GM12878 (cell line): Measurements from ENCODE around the gene FHL3. TPM values are rescaled to one million over a fixed set of nuclear protein-coding genes. Genes with fewer than 3 reads are reported as not detected.

Source experiments
- ATAC-seq: fragments of 200-7000 bp; cut with Tn5 transposase; 3 replicates; pipeline ENCODE4 v1.9.1; 2020; ENCODE audit warnings: mild to moderate bottlenecking, moderate library complexity
- BruUV-seq: library from RNA; stranded (reverse); fragments of 400-500 nt; replicated peaks from 2 replicates; lab custom pipeline; 2021; lab: Mats Ljungman, UMichigan
- CTCF ChIA-PET: fragments of 300-600 bp; sonication (Branson Sonifier 250); formaldehyde crosslinking; extraction: SDS; loops from one replicate; lab custom pipeline; 2021; ENCODE audit warnings: inconsistent platforms; lab: Yijun Ruan, JAX
- POLR2A ChIA-PET: fragments of 350-600 bp; formaldehyde crosslinking; extraction: SDS; loops from one replicate; lab custom pipeline; 2021; ENCODE audit warnings: inconsistent platforms; lab: Charles Lee
- RAD21 ChIA-PET: fragments of 300-600 bp; sonication (Branson Sonifier 250); formaldehyde crosslinking; loops from one replicate; lab custom pipeline; 2023; ENCODE audit warnings: antibody characterized with exemption; ENCODE audit not compliant: unreplicated experiment; lab: Charles Lee
- SMC1A ChIA-PET: fragments of 300-600 bp; sonication (Branson Sonifier 250); formaldehyde crosslinking; loops from one replicate; lab custom pipeline; 2023; ENCODE audit not compliant: unreplicated experiment, uncharacterized antibody; lab: Charles Lee
- DNase-seq: peaks from one replicate; pipeline ENCODE4 v3.0.0-alpha.2; 2011; ENCODE audit warnings: low read depth, low spot score
- FAIRE-seq: peaks from 3 replicates; lab custom pipeline; 2011; peaks lifted over from hg19 to GRCh38; lab: Jason Lieb, UNC
- H2AFZ ChIP-seq: 2 replicates; pipeline ENCODE4 v1.6.0; 2011; ENCODE audit warnings: low read depth, low read length, control low read depth; ENCODE audit not compliant: control insufficient read depth
- H3K27ac ChIP-seq: 2 replicates; pipeline ENCODE4 v1.5.1; 2011; ENCODE audit warnings: control low read depth; ENCODE audit not compliant: control insufficient read depth, insufficient read depth
- H3K27me3 ChIP-seq, 2 experiments: replicated peaks in 1 of 2; 2 replicates each; pipeline versions ENCODE4 v1.6.0 to v1.6.1; 2011; ENCODE audit warnings: low read length in 1 of 2; ENCODE audit not compliant: control insufficient read depth in 2 of 2, insufficient read depth in 2 of 2
- H3K36me3 ChIP-seq, 2 experiments: 2 replicates each; pipeline ENCODE4 v1.5.1; 2011; ENCODE audit warnings: low read length in 1 of 2; ENCODE audit not compliant: control insufficient read depth in 2 of 2, insufficient read depth in 2 of 2
- H3K4me1 ChIP-seq: 2 replicates; pipeline ENCODE4 v1.6.1; 2011; ENCODE audit warnings: mild to moderate bottlenecking, low read length, moderate library complexity, mixed read lengths; ENCODE audit not compliant: control insufficient read depth, insufficient read depth
- H3K4me2 ChIP-seq: 2 replicates; pipeline ENCODE4 v1.6.0; 2011; ENCODE audit warnings: control low read depth; ENCODE audit not compliant: control insufficient read depth, insufficient read depth
- H3K4me3 ChIP-seq: fragments of 200-600 bp; sonication (generic); 2 replicates; pipeline ENCODE4 v1.5.1; 2016
- H3K79me2 ChIP-seq: 2 replicates; pipeline ENCODE4 v1.6.0; 2011; ENCODE audit warnings: low read length; ENCODE audit not compliant: control insufficient read depth, insufficient read depth
- H3K9ac ChIP-seq: 2 replicates; pipeline ENCODE4 v1.8.0; 2011; ENCODE audit warnings: low read length, control low read depth, mixed read lengths; ENCODE audit not compliant: control insufficient read depth, insufficient read depth
- H3K9me3 ChIP-seq: replicated peaks from 3 replicates; pipeline ENCODE4 v1.5.1; 2011; ENCODE audit warnings: mild to moderate bottlenecking, low read length; ENCODE audit not compliant: control insufficient read depth, insufficient read depth
- H4K20me1 ChIP-seq: 2 replicates; pipeline ENCODE4 v1.6.0; 2011; ENCODE audit not compliant: control insufficient read depth, insufficient read depth
- E4F1 ChIP-seq: fragments of 450-650 bp; IDR thresholded peaks from 2 replicates; pipeline ENCODE4 v1.6.1; 2018; ENCODE audit warnings: borderline replicate concordance, mild to moderate bottlenecking; ENCODE audit not compliant: partially characterized antibody
- MAX ChIP-seq: IDR thresholded peaks from 2 replicates; pipeline ENCODE4 v1.6.1; 2012; ENCODE audit warnings: low read depth, low read length, improper control_type of control experiment
- MTA3 ChIP-seq: IDR thresholded peaks from 2 replicates; pipeline ENCODE4 v1.6.1; 2012; ENCODE audit warnings: low read length, inconsistent platforms, borderline replicate concordance
- NFIC ChIP-seq: IDR thresholded peaks from 2 replicates; pipeline ENCODE4 v1.6.1; 2012; ENCODE audit warnings: low read depth, mild to moderate bottlenecking, inconsistent platforms, low read length, moderate library complexity
- NR2F1 ChIP-seq: fragments of 450-650 bp; conservative IDR thresholded peaks from 2 replicates; pipeline ENCODE4 v1.6.1; 2017; ENCODE audit warnings: mild to moderate bottlenecking
- POLR2A ChIP-seq: IDR thresholded peaks from 2 replicates; pipeline ENCODE4 v1.6.1; 2011; ENCODE audit warnings: low read depth, mild to moderate bottlenecking, low read length
- POU2F2 ChIP-seq: IDR thresholded peaks from 3 replicates; pipeline ENCODE4 v1.6.1; 2011; ENCODE audit warnings: low read depth, mild to moderate bottlenecking, low read length, borderline replicate concordance
- SMAD1 ChIP-seq: fragments of 450-650 bp; IDR thresholded peaks from 2 replicates; pipeline ENCODE4 v1.6.1; 2018; ENCODE audit warnings: mild to moderate bottlenecking, low read depth; ENCODE audit not compliant: partially characterized antibody
- SUZ12 ChIP-seq: fragments of 200-600 bp; sonication (generic); IDR thresholded peaks from one replicate; pipeline ENCODE4 v1.6.1; 2018; ENCODE audit warnings: antibody characterized with exemption, mild to moderate bottlenecking; ENCODE audit not compliant: unreplicated experiment
- ZBTB33 ChIP-seq: fragments of 450-650 bp; IDR thresholded peaks from 2 replicates; pipeline ENCODE4 v1.6.1; 2017; ENCODE audit warnings: mild to moderate bottlenecking
- ZZZ3 ChIP-seq: IDR thresholded peaks from 2 replicates; pipeline ENCODE4 v1.6.1; 2011; ENCODE audit warnings: low read depth; ENCODE audit not compliant: control insufficient read depth, insufficient read length
- WGBS: methylation state at CpG from one replicate; pipeline ENCODE4 v1.1.6; 2016; ENCODE audit warnings: low lambda C conversion rate; ENCODE audit not compliant: insufficient replicate concordance, insufficient coverage; ENCODE audit errors: missing lambda C conversion rate; 5-methylcytosine and 5-hydroxymethylcytosine counted together
- in situ Hi-C: fragments of 300-500 bp; cut with MboI; formaldehyde crosslinking; loops from 9 replicates; pipeline ENCODE4 v1.14.3; 2018; ENCODE audit warnings: mixed read lengths
- intact Hi-C: fragments of 100-400 bp; cut with micrococcal nuclease; formaldehyde crosslinking; loops from one replicate; pipeline ENCODE4 v1.14.2; 2022; ENCODE audit not compliant: unreplicated experiment
- polyA plus RNA-seq, 11 experiments: library from polyadenylated mRNA; depleted of rRNA in 4 of 11; unstranded in 6 of 11; stranded (reverse) in 5 of 11; fragments of >200 nt; fragmentation: Nextera tagmentation in 4 of 11; fragmentation: Illumina TruSeq in 1 of 11; extraction: Ambion mirVana in 4 of 11; extraction: Trizol in 1 of 11; gene quantifications; 1 replicate in 1 of 11; 2 replicates in 10 of 11; pipeline versions ENCODE4 v1.2.1 to v1.2.3, GENCODE V29; 2011 to 2016; ENCODE audit warnings: inconsistent platforms in 2 of 11, missing spikeins in 2 of 11, low read depth in 1 of 11
- total RNA-seq, 4 experiments: library from RNA; depleted of rRNA in 3 of 4; stranded (reverse); fragments of >200 nt in 3 of 4; fragmentation: Illumina TruSeq in 1 of 4; extraction: Trizol in 1 of 4; gene quantifications; 2 replicates each; pipeline versions ENCODE4 v1.2.1 to v1.2.3, GENCODE V29; 2013 to 2021

FHL3 gene
- total and polyA plus RNA-seq, 10 of the 15 experiments (the other 5 are each of a cell fraction or from before 2014, with no cell fraction given) = 0.26 to 13.9 (median 7.9) TPM

GRCh38 chr1:37998913-37999429, 6.3 kb downstream of the FHL3 start:
- intact Hi-C loops = no loop called here
- BruUV-seq = no TSS peak
- in situ Hi-C loops = loop anchor here (25.0 kb wide), 1 partner anchor 412 kb away; the partner anchor contains the start of gene GNL2
- H3K4me2 ChIP-seq = no peak overlapping the region
- H2AFZ ChIP-seq = no peak overlapping the region; the same call in 1 of the 2 replicates
- SMC1A ChIA-PET = interaction anchor here (2.8 kb wide), 1 partner anchor 9 kb away, joined by 17 read pairs; the partner anchor contains the start of gene SF3A3
- no peak for DNase-seq
- H3K4me3 ChIP-seq = no peak overlapping the region
- no peak for TF ChIP-seq MTA3
- TF ChIP-seq, all 136 proteins: peak for 0
- Histone ChIP-seq H3K9me3 (no peaks in the 10 kb centered on the region), H3K36me3 (no peaks in the 10 kb centered on the region), H4K20me1 (no peaks in the 10 kb centered on the region), H3K79me2 (peaks cover 12% of the 10 kb centered on the region), H3K27ac (peak overlapping the region; percentile 56), H3K9ac (no peak overlapping the region), H3K27me3 (no peaks in the 10 kb centered on the region), H3K4me1 (peaks cover 27% of the 10 kb centered on the region)
- RAD21 ChIA-PET = no interaction called here
- 92% methylated on average over 16 of the region's 16 CpGs for whole genome bisulfite sequencing
- POLR2A ChIA-PET = interaction anchor here (0.5 kb wide), 1 partner anchor 72 kb away, joined by 3 read pairs; no protein-coding TSS in a partner anchor
- CTCF ChIA-PET = interaction anchor here (1.0 to 3.2 kb wide), 4 partner anchors 8 to 29 kb away, joined by 3 to 27 read pairs (median 6); partner anchors contain the start of genes SF3A3 and UTP11
- ATAC-seq (no peak; the same call in 2 of the 3 replicates), FAIRE-seq (no peak)

- Histone ChIP-seq H3K9me3 (no peaks in the 10 kb centered on the region), H4K20me1 (no peaks in the 10 kb centered on the region), H3K9ac (no peak overlapping the region), H3K4me1 (peaks cover 21% of the 10 kb centered on the region), H3K4me3 (no peak overlapping the region), H3K79me2 (peaks cover 8% of the 10 kb centered on the region; the same call in 1 of the 2 replicates), H3K27me3 (no peaks in the 10 kb centered on the region), H3K27ac (no peak overlapping the region), H3K4me2 (no peak overlapping the region), H2AFZ (no peak overlapping the region), H3K36me3 (no peaks in the 10 kb centered on the region)
- intact Hi-C loops (no loop called here), in situ Hi-C loops (loop anchor here (25.0 kb wide), 1 partner anchor 411 kb away; the partner anchor contains the start of gene GNL2)
- CTCF ChIA-PET = no interaction called here
- BruUV-seq = no TSS peak
- DNase-seq (no peak), ATAC-seq (no peak), FAIRE-seq (no peak)
- 88% methylated on average over 9 of the region's 9 CpGs for WGBS
- POLR2A ChIA-PET = interaction anchor here (0.5 kb wide), 1 partner anchor 71 kb away, joined by 3 read pairs; no protein-coding TSS in a partner anchor
- SMC1A ChIA-PET = no interaction called here
- RAD21 ChIA-PET = no interaction called here
- TF ChIP-seq E4F1 (no peak), POLR2A (no peak), NFIC (no peak), NR2F1 (no peak), MAX (no peak), POU2F2 (no peak), ZBTB33 (no peak), SUZ12 (no peak), SMAD1 (no peak), ZZZ3 (no peak)
Measured at GRCh38 chr1:37998089-37998808, 7.1 kb downstream of the FHL3 start.
